GM21619 (cell line): ENCODE results near the gene ABCB11.
A peak's percentile ranks its signal among the peaks of the same experiment; 100 is the strongest.
"Not testable (repeated sequence)": the region's sequence is repeated elsewhere in the genome, so short reads cannot be mapped to it uniquely, and the experiment has no call there.

Source experiments
- ATAC-seq: cut with Tn5 transposase; IDR thresholded peaks from one replicate; pipeline ENCODE4 v1.9.1; 2021; ENCODE audit not compliant: unreplicated experiment

ABCB11 gene

DNA sequence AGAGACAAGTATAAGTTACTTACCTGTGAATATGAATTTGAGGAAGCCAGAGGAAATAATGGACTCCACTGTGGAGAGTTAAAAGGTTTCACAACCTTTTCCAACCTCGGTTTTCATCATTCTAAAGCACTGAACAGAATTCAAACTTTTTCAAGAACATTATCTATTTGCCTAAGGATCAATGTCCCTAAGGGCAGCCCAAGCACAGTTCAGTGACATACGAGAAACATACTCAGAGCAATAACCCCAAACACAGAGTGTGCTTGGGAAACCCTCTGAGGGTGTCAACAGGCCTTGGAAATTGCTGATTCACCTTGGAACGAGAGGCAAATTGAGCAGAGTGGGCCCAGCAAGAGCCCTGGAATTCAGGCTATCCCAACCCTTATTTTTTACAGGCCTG, at the start of gene ABCB11:
ABCB11 (minus strand) TSS at position 123 of the 400 bp plus-strand sequence. CDS start 13,199 bp downstream, outside the sequence.
- ATAC-seq = no peak

DNA sequence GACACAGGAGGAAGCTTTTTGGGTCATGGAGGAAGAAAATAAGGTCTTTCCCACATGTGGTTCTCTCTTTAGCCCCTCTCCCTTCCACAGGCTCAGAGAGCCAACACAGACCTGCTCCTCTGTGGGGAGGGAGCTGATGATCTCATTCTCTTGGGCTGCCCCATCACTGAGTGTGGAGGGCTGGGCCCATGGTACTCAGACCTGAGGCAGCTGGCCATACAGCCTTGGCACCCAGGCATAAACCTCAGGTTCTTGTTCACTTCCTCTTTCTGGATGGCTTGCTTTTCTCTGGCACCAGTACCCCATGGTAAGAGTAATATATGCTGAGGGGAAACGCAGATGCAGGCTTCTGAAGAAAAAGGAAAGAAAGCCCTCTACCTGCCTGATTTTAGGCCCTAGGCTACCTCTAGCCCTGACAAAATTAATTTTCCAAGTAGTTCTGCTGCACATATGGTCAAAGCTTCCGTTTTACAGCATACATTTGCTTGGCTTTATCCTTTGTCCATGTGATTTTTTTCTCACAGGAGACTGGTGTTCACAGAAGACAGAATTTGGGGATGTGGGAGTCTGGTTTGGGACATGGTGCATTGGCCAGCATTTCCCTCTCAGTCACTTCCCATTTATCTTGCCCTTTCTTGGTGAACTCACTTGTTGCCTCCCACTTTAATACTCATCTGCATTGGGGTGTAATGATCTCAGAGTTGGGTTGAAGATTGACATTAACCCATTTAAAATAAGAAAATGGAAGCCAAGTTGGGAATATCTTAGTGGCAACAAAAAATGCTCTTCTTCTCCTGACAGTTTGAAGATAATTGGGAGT, 49.3 kb upstream of the ABCB11 start:
- peak; percentile 71 for ATAC-seq

DNA sequence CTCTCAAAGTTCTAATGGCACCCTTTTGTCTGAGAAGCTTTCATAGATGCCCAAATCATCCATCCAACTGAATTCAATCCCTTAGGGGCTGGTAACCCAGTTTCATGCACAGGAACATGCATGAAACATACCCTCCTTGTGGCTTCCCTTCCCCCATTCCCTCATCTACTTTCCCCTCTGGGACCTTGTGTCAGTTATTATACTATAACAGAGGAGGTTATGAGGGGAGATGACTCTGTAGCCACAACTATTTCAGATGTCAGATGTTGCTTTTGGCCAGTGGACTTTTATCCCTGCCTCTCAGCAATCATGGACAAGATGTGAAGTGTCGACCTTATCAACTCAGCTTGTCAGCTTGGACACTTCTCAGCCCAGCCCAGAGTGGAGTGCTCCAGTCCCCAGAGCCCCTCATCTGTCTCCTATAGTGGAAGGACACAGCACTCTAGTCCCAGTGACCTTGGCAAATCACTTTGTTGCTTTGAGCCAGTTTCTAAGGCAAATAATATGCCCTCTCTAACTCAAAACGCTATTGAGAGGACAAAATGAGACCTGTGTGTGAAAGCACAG, 46.6 kb upstream of the ABCB11 start:
- ATAC-seq = no peak

DNA sequence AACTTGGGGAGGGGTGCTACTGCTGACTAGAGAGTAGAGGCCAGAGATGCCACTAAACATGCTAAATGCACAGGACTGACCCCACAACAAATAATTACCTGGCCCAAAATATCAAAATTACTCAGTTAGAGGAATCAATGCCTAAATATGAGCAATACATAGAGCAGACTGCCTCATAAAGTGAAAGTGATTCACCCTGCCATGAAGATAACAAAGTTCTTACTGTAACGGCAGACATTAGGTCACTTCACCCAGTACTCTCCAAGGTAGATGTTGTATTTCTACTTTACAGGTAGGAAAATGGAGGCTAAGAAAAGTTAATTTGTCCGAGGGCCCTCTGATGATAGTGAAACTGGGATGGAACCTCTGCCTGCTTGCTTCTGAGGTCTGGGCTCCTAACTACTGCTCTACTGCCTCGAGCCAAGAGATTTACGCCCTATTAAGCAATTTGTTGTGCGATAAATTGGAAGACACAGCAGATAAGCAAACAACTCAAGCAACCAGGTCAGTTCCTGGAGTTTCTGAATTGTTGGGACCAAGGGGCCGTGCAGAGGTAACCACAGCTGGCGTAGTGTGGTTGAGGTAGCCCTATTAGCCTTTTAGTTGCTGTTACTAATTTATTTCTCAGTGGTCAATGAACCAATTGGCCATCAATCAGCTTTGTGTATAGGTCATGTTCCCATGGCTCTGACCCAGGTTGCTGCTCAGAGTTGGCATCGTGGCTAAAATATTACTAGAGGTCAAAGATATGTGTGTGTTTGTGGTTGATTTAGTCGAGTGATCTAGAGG, 43.0 kb upstream of the ABCB11 start:
- peak; percentile 54 for ATAC-seq

DNA sequence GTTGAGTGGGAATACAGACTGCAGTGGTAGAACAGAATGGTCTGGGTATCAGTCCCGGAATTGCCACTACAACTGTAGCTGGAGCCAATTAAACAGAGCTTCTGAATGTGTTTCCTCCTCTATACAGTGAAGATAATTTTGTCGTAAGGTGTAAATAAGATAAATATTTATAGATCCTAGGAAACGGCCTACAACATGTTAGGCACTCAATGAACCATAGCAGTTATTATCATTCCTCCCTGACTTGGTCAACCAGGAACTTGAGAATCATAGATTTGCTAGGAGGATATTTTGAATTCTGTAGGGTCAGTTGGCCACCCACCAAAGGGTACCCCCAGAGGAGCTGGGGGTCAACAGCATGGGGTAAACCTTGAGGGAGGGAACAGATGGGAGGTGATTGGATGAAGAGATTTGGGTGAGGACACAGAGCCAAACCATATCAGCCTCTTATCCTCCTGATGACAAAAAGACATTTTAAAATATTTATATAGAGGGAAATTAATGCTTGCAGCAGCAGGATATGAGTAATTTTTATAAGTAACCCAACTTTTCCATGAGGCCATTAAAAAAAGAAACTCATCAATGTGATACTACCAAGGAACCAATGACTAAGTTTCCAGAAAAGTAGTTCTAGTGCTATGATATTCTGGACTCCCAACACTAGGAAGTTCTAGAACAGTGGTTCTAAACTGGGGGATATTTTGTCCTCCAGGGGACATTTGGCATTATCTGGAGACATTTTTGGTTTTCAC, 42.3 kb upstream of the ABCB11 start:
- ATAC-seq = no peak

DNA sequence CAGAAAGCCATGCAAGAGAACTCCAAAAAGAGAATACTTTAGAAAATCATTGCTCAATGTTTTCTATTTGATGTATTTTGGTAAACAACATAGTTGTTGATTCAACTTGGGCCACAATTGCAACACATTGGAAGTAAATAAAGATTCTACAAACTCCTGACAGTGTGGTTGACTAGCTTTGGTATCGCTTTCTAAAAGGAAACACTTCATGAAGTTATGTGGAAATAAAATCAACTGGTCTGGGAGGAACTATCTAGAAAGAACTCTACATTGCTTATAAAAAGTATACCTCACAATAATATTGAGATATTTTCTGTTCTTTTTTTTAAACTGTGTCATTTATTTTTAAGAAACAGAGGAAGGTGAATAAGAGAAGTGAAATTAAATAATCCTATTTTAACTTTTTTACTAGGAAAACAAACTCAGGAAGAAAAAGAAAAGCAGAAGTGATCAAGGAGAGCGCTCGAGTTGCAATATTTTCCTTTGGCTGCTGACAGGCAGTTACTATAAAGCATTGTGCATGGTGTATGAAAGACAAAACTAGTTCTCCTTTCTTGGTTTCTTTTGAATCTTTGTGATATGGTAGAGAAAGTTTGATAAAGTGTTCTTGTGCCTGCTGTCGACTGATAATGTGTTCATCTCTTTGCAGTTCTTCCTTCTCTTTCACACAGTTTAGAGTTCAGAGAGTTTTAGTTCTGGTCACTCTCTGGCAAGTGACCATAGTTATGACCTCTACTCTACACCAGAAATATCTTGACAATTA, 41.2 kb upstream of the ABCB11 start:
- peak; percentile 41 for ATAC-seq

DNA sequence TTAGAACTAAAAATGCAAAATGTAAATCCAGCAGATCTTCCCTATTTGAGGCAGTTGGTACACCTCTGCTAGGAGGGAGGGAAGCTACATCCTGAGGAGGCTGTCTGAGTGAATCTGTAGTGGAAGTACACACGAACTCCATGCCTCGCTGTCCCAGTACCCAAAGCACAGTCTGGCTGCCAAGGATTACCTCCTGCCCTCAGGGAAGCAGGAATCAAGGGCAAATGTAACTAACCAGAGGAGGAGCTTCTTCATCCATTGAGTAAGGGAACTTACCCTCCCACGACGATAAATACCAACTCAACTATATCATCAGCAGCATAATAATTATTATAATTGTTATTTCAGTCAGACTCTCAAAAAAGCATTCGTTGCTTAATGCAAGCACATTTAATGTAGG, 40.3 kb upstream of the ABCB11 start:
- no peak for ATAC-seq

DNA sequence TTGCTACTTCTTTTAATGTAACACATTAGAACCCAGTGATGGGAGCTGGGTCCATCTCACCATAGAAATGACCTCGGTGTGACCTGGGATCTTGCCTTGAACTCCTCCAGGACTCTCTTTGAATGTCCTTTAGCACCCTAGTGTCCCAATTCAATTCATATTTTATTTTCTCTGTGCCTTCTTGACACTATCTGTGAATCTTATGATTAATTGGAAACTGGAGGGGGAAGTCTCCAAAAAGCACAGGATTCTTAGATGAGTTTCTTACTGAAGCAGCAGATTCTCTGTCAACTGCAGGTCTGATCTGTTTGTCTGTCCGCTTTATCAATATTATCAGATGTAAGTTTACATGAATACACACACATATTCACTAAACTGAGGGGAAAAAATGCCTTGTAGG, 38.7 kb upstream of the ABCB11 start:
- no peak for ATAC-seq

DNA sequence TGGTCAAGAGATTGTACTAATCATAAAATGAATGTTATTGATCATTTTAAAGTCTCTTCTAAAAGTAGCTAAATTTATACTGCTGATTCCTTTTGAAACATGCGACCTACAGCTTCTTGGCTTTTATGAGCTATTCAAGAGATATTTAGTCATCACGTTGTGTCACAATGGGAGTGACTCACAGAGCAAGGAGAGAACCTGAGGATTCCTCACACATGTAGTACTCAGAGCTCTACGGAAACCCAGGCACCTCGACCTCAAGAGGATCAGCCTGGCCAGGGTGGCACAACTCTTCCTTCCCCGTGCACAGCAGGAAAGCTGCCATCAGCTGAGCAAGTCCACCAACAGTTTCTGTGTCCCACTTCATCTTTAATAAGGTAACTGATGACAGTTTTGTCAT, 38.2 kb upstream of the ABCB11 start, which contains the start of gene DHRS9:
DHRS9 (plus strand) TSS at position 223 of the 400 bp plus-strand sequence. CDS start 12,019 bp downstream, outside the sequence.
- no peak for ATAC-seq

DNA sequence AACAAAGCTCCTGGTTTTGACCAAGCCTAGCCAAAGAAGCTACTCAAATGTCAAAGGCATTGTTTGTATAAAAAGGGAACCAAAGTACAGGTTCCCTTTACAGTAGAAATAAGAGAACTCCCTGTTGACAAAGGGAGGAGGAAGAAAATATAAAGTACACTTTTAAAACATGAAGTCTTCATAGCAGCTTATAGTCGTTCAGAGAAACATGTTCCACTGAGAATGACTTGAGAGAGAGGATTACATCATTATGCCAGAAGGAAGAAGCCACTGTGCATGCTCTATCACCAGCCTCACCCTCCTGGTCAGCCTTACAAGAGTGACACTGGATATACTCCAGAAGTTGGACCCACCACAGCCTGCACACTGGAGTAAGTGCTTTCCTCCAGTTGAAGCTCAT, 35.8 kb upstream of the ABCB11 start:
- no peak for ATAC-seq

DNA sequence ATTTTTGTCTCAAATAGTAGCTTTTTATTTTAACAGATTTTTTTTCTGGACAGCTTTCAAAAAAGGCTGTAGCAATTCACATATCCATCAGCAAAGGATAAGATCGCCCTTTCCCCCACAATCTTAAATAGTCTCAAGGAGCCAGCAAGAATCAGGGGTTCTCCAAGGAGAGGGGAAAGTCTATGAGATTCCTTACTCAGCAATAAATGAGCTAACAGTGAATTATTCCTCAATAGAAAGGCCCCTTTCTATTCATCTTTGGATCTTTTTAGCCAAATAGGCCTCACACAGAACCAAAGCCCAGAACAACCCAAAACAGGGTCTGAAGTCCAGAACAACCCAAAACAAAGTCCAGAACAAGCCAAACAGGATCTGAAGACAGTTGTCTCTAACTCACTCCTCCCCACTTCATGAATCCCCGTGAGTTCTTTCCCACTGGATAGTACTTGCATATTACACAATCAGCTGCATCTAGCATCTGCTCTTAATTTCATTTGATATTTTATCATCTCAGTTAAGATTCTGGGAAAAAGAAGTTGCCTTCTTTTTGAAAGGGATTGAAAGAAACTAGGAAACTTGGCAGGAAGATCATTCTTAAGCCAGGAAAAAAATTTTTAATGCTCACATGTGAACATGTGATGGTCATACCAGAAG, 34.9 kb upstream of the ABCB11 start:
- no peak for ATAC-seq

DNA sequence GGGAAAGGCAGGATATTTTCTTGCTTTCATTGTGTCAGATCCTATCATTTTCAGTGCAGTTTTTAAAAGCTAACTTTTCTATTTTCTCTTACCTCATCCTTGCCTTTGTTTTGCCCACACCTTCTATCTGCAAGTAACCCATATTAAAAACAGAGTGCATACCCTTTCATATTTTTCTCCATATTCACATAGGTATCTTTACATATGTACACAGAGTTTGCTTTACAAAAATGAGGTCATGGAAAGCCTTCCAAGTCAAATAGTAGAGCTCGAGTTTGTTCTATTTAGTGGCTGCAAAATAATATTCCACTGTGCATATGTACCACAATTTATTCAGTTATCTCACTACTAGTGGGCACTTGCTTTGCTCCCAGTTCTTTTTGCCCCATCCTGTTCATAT, 34.3 kb upstream of the ABCB11 start:
- no peak for ATAC-seq

DNA sequence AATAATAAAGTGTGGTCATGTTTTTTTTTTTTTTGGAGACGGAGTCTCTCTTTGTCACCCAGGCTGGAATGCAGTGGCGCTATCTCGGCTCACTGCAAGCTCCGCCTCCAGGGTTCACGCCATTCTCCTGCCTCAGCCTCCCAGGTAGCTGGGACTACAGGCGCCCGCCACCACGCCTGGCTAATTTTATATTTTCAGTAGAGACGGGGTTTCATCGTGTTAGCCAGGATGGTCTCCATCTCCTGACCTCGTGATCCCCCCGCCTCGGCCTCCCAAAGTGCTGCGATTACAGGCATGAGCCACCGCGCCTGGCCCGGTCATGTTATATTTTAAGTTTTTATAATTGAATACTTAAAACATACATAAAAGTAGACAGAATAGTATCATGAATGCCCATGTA, 33.1 kb upstream of the ABCB11 start:
- not testable (repeated sequence) for ATAC-seq

DNA sequence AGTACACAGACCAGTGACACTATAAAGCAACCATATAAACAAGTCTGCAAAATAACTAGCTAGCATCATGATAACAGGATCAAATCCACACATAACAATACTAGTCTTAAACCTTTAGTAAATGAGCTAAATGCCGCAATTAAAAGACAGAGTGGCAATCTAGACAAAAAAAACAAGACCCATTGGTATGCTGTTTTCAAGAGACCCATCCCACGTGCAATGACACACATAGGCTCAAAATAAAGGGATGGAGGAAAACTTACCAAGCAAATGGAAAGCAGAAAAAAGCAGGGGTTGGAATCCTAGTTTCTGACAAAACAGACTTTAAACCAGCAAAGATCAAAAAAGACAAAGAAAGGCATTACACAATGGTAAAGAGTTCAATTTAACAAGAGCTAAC, 23.5 kb upstream of the ABCB11 start:
- not testable (repeated sequence) for ATAC-seq

DNA sequence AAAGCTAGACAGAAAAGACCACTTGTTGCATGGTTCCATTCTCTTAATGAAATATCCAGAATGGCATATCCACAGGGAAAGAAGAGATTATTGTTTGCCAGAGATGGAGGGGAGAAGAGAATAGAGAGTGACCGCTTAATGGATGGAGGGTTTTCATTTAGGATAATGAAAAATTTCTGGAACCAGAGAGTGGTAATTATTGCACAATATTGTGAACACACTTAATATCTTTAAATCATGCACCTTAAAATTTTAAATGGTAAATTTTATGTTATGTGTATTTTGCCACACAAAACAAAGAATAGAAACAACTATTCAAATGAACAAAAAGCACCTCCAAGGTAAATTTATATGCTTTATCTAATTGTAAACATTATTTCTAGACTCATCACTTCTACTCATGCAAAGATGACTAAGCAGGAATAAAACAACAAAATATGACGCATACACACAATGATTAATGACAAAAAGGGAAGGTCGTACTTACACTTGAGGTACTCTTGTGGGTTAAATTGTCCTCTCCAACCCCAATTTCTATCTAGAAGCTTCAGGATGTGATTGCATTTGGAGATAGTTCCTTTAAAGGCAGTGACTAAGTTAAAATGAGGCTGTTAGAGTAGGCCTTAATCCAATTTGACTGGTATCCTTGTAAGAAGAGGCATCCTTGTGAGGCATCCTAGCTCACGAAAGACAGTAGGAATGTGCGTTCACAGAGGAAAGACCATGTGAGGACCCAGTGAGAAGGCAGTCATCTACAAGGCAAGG, 19.5 kb upstream of the ABCB11 start:
- no peak for ATAC-seq

DNA sequence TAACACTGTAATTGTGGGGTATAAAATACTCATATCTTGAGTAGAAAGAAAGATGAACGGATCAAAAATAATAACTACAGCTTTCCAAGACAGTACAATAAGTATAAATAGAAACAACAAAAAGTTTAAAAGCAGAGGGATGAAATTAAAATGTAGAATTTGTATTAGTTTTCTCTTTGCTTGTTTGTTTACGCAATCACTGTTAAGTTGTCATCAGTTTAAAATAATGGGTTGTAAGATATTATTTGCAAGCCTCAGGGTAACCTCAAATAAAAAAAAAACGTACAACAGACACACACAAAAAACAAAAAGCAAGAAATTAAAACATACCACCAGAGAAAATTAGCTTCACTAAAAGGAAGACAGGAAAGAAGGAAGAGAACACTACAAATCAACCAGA, 18.0 kb upstream of the ABCB11 start:
- no peak for ATAC-seq

DNA sequence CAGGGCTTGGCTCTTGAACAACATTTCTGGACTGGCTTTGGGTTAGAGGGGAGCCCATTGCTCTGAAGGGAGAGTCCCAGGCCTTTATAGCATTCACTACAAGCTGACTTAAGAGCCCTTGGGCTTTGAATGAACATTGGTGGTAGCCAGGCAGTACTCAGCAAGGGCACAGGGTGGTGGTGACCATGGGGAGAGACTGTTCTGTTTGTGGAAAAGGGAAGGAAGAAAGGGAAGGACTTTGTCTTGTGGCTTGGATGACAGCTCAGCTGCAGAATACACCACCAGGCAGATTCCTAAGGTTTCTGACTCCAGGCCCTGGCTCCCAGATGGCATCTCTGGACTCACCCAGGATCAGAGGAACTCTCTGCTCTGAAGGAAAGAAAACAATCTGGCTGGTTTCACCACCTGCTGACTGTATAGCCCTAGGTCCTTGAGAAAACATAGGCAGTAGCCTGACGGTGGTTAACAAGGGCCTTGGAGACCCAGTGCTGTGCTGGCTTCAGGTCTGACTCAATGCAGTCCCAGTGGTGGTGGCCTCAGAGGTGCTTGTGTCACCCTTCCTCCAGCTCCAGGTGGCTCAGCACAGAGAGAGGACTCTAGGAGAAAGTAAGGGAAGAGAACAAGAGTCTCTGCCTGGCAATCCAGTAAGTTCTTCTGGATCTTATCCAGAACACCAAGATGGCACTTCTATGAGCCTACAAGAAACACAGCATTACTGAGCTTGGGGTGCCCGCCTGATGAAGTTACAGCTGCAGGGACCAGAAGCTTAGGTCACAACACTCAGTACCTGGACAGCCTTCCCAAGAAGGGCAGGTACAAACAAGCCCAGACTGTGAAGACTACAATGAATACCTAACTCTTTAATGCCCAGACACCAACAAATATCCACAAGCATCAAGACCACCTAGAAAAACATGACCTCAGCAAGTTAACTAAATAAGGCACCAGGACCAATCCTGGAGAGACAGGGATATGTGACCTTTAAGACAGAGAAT, 16.4 kb upstream of the ABCB11 start:
- ATAC-seq = no peak
